HL-60 (cell line): Measurements from ENCODE around the gene FYB2.

Source experiments
- DNase-seq, 2 experiments: peaks; one replicate each; pipeline ENCODE4 v3.0.0-alpha.2; 2010 to 2020; ENCODE audit warnings: low read depth in 1 of 2, low spot score in 1 of 2
- H3K27ac ChIP-seq: fragments of 250-450 bp; sonication (Bioruptor Pico); replicated peaks from 2 replicates; pipeline ENCODE4 v1.5.1; 2020; ENCODE audit warnings: mild to moderate bottlenecking, moderate library complexity
- H3K27me3 ChIP-seq: fragments of 250-450 bp; sonication (Bioruptor Pico); 2 replicates; pipeline ENCODE4 v1.5.1; 2021; ENCODE audit warnings: mild to moderate bottlenecking, moderate library complexity; ENCODE audit not compliant: insufficient read depth, poor library complexity, severe bottlenecking
- H3K4me3 ChIP-seq: replicated peaks from 2 replicates; pipeline ENCODE4 v1.5.1; 2011; ENCODE audit warnings: mild to moderate bottlenecking, control low read depth, low read length; ENCODE audit not compliant: insufficient read depth
- CTCF ChIP-seq: IDR thresholded peaks from one replicate; pipeline ENCODE4 v1.5.1; 2011; ENCODE audit warnings: low read length, control low read depth, inconsistent platforms; ENCODE audit not compliant: insufficient read depth
- GABPA ChIP-seq: IDR thresholded peaks from 2 replicates; pipeline ENCODE4 v1.6.1; 2012; ENCODE audit warnings: low read depth
- POLR2AphosphoS5 ChIP-seq: IDR thresholded peaks from 2 replicates; pipeline ENCODE4 v1.6.1; 2012; ENCODE audit warnings: low read depth
- REST ChIP-seq: IDR thresholded peaks from 2 replicates; pipeline ENCODE4 v1.6.1; 2012; ENCODE audit warnings: low read depth; ENCODE audit not compliant: insufficient replicate concordance
- SPI1 ChIP-seq: IDR thresholded peaks from 2 replicates; pipeline ENCODE4 v1.6.1; 2012; ENCODE audit warnings: low read depth, mild to moderate bottlenecking, borderline replicate concordance
- long read RNA-seq: library from polyadenylated mRNA; unstranded; transcript quantifications from one replicate; pipeline ENCODE4 v2.0.0, GENCODE V29; 2020

FYB2 gene
- long read RNA-seq = 0 reads

- no peak for TF ChIP-seq REST
- TF ChIP-seq GABPA = no peak
- no peak for TF ChIP-seq CTCF
- no peak for TF ChIP-seq POLR2AphosphoS5
- no peak for TF ChIP-seq SPI1
- Histone ChIP-seq H3K27ac (no peak within 1 kb of the TSS), H3K27me3 (no peaks in the 10 kb centered on the region), H3K4me3 (no peak within 1 kb of the TSS)
- no peak for DNase-seq
Observed at GRCh38 chr1:56819387-56819899, at the start of gene FYB2. Gene FYB2 (minus strand): TSS chr1:56819404. CDS start chr1:56819290, 114 bp downstream.

GRCh38 chr1:56868761-56869160 lies 49.6 kb upstream of the FYB2 start:
- H3K4me3 ChIP-seq = no peak overlapping the region
- TF ChIP-seq POLR2AphosphoS5 (no peak), GABPA (no peak), SPI1 (no peak), CTCF (no peak), REST (no peak)
- DNase-seq = no peak

GRCh38 chr1:56867491-56867890 lies 48.3 kb upstream of the FYB2 start:
- H3K27ac ChIP-seq = no peak overlapping the region
- DNase-seq = no peak
- no peak overlapping the region for H3K4me3 ChIP-seq
- TF ChIP-seq GABPA (no peak), POLR2AphosphoS5 (no peak), SPI1 (no peak), CTCF (no peak), REST (no peak)
- no peaks in the 10 kb centered on the region for H3K27me3 ChIP-seq

More at GRCh38 chr1:56868761-56869160, 49.6 kb upstream of the FYB2 start:
- Histone ChIP-seq H3K27ac (no peak overlapping the region), H3K27me3 (no peaks in the 10 kb centered on the region)
